Spleen (tissue), 7 donors: Measurements from ENCODE around the gene IPO9.

Experiments used
- POLR2A ChIP-seq, 3 donors: fragments of 450-650 bp; IDR thresholded peaks; one replicate each; pipeline ENCODE4 v1.5.1; 2017; ENCODE audit warnings: antibody characterized with exemption in 3 of 3, mild to moderate bottlenecking in 1 of 3
- POLR2AphosphoS5 ChIP-seq, 3 donors: sonication (generic); formaldehyde crosslinking; IDR thresholded peaks; one replicate each; pipeline ENCODE4 v1.5.1; 2017; ENCODE audit warnings: antibody characterized with exemption in 3 of 3
- TF ChIP-seq, protein P1 (sequence below), 11 experiments: fragments of 200-600 bp in 7 of 11; fragments of 450-650 bp in 4 of 11; sonication (generic) in 4 of 11; IDR thresholded peaks in 8 of 11; conservative IDR thresholded peaks in 3 of 11; 1 replicate in 7 of 11; 2 replicates in 4 of 11; pipeline versions ENCODE4 v1.4.0 to v1.8.0; 2016 to 2021; ENCODE audit warnings: antibody characterized with exemption in 11 of 11, inconsistent platforms in 4 of 11, mild to moderate bottlenecking in 1 of 11
- donor health status: DM: no; HTN: no; CAD: no; lungs with moderate emphysema.
- donor health status: DM: no; HTN: no; CAD: no.
- donor health status: DM: no; HTN: no; CAD: no.

DNA sequence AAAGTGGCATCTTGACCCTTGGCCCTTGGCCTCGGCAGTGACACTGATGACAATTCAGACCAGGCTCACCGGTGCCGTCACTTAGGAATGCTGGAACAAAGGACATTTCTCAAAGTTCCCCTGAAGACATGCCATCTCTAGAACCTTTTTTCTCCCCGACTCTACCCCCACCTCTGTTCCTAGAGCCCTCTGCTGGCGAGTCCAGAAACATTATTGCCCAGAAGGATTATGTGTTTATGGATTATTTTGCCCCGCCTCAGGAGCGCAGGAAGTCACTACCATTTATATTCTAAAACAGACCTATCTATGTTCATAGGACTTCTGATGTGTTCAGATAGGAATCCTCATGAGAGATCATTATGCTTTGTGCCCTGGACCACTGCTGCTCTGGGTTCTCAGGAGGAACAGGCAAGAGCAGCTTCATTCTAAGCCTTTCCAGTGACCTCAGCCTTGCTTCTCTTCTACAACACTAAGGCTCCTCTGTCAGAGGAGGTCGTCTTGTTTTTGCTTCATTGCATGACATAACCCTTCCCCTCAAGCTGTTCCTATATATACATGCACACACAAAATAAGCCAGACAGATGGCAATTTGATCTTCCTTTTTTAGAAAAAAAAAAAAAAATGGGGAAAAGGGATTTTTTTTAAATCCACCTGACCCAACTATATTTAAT is 47.3 kb downstream of the IPO9 start:
- TF ChIP-seq, protein P1, sequence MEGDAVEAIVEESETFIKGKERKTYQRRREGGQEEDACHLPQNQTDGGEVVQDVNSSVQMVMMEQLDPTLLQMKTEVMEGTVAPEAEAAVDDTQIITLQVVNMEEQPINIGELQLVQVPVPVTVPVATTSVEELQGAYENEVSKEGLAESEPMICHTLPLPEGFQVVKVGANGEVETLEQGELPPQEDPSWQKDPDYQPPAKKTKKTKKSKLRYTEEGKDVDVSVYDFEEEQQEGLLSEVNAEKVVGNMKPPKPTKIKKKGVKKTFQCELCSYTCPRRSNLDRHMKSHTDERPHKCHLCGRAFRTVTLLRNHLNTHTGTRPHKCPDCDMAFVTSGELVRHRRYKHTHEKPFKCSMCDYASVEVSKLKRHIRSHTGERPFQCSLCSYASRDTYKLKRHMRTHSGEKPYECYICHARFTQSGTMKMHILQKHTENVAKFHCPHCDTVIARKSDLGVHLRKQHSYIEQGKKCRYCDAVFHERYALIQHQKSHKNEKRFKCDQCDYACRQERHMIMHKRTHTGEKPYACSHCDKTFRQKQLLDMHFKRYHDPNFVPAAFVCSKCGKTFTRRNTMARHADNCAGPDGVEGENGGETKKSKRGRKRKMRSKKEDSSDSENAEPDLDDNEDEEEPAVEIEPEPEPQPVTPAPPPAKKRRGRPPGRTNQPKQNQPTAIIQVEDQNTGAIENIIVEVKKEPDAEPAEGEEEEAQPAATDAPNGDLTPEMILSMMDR (IDR thresholded peaks at IDR 0.05 in 8 of 11, conservative IDR thresholded peaks at IDR 0.05 in 3 of 11), result peak in 1 of 11 experiments; percentile 8
- no peak for TF ChIP-seq POLR2A (IDR thresholded peaks at IDR 0.05)
- no peak for TF ChIP-seq POLR2AphosphoS5 (IDR thresholded peaks at IDR 0.05)
